ENCODE results near the gene FAM170B. TPM values are rescaled to one million over a fixed set of nuclear protein-coding genes. Genes with fewer than 3 reads are reported as not detected.

The FAM170B gene
- total and polyA plus RNA-seq, 2 donors (not counting 3 experiments of a cell fraction or from before 2014, with no cell fraction given) = not detected

- Histone ChIP-seq H4K20me1 (replicated peaks; ENCODE audit: control insufficient read depth, extremely low read depth, insufficient read depth, low read length) (no peaks in the 10 kb centered on the region), H3K4me3 (replicated peaks in 1 of 3; ENCODE audit: insufficient read depth in 1 of 3, low read depth in 1 of 3, low read length in 3 of 3) (no peak overlapping the region), H3K9me1 (replicated peaks; ENCODE audit: control insufficient read depth, extremely low read depth, insufficient read depth, low read length) (no peaks in the 10 kb centered on the region), H3K27ac (ENCODE audit: insufficient read depth, low read depth, low read length) (no peak overlapping the region), H3K36me3 (ENCODE audit: control insufficient read depth in 2 of 2, extremely low read depth in 1 of 2, insufficient read depth in 2 of 2, low read length in 2 of 2) (no peaks in the 10 kb centered on the region), H2AFZ (ENCODE audit: low read depth, low read length) (no peak overlapping the region), H3K27me3 (ENCODE audit: control insufficient read depth in 2 of 2, insufficient read depth in 2 of 2, low read length in 2 of 2) (peaks cover 0 to 8% of the 10 kb centered on the region in 2 experiments), H3K4me2 (ENCODE audit: insufficient read depth, low read length) (no peak overlapping the region), H3K9ac (replicated peaks; ENCODE audit: extremely low read depth, insufficient read depth, low read length) (no peak overlapping the region), H3K4me1 (ENCODE audit: control insufficient read depth, extremely low read depth, insufficient read depth, low read length) (no peaks in the 10 kb centered on the region), H3K9me3 (replicated peaks; ENCODE audit: control insufficient read depth, insufficient read depth, low read length) (no peaks in the 10 kb centered on the region), H3K79me2 (ENCODE audit: control insufficient read depth, insufficient read depth, low read length) (no peaks in the 10 kb centered on the region)
- DNase-seq (ENCODE audit: low read depth, low spot score) (peak; percentile 13), FAIRE-seq (no peak)
- TF ChIP-seq CTCF (IDR thresholded peaks at IDR 0.05; ENCODE audit: extremely low read depth in 1 of 2, insufficient read depth in 1 of 2, low read depth in 1 of 2, low read length in 2 of 2) (no peak), JUN (IDR thresholded peaks at IDR 0.05; ENCODE audit: borderline replicate concordance, insufficient read depth, insufficient read length, low read depth) (no peak), MYC (IDR thresholded peaks at IDR 0.05; ENCODE audit: low read depth, low read length) (no peak), POLR2AphosphoS5 (IDR thresholded peaks at IDR 0.05; ENCODE audit: insufficient read depth, low read depth, low read length) (no peak), FOS (IDR thresholded peaks at IDR 0.05; ENCODE audit: borderline replicate concordance, insufficient read depth, low read length) (no peak), POLR2A (IDR thresholded peaks at IDR 0.05; ENCODE audit: low read depth, low read length) (no peak), EZH2 (IDR thresholded peaks at IDR 0.05; ENCODE audit: borderline replicate concordance, low read depth, low read length, severe bottlenecking) (no peak), GATA2 (IDR thresholded peaks at IDR 0.05; ENCODE audit: insufficient read depth, insufficient read length, low read depth, low read length) (no peak)
- TF ChIP-seq, protein P1, sequence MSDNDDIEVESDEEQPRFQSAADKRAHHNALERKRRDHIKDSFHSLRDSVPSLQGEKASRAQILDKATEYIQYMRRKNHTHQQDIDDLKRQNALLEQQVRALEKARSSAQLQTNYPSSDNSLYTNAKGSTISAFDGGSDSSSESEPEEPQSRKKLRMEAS (IDR thresholded peaks at IDR 0.05; ENCODE audit: insufficient read depth, insufficient read length) = no peak
- dilution Hi-C loops (cut with MboI; ENCODE audit: extremely low pct_ligation_motif_present, low sequenced_read_pairs) (no loop called here), intact Hi-C loops (cut with micrococcal nuclease) (no loop called here)
- BruUV-seq (replicated peaks) = no TSS peak
- POLR2A ChIA-PET = no interaction called here
- CTCF ChIA-PET = no interaction called here
Observed at GRCh38 chr10:49135575-49136313, 1.9 kb upstream of the FAM170B start.

All from endothelial cell of umbilical vein (primary cell).